ENCODE data around the gene TMEM92.
"Not testable (repeated sequence)": the region's sequence is repeated elsewhere in the genome, so short reads cannot be mapped to it uniquely, and the experiment has no call there.

Gene TMEM92

GRCh38 chr17:50276588-50277356 lies 2.5 kb downstream of the TMEM92 start:
- DNase-seq = no peak

GRCh38 chr17:50277357-50277754 lies 3.1 kb downstream of the TMEM92 start:
- DNase-seq = no peak

- DNase-seq = no peak
Measured at GRCh38 chr17:50278526-50279180, 4.4 kb downstream of the TMEM92 start.

GRCh38 chr17:50279181-50279526 lies 4.9 kb downstream of the TMEM92 start:
- DNase-seq = no peak

GRCh38 chr17:50279639-50280038 lies 5.4 kb downstream of the TMEM92 start:
- DNase-seq = no peak

- no peak for DNase-seq
Measured at GRCh38 chr17:50280068-50280467, 5.8 kb downstream of the TMEM92 start.

- DNase-seq = no peak
Measured at GRCh38 chr17:50280801-50281441, 6.7 kb downstream of the TMEM92 start.

- DNase-seq = no peak
Measured at GRCh38 chr17:50281739-50282401, 7.6 kb downstream of the TMEM92 start.

- DNase-seq = no peak
Measured at GRCh38 chr17:50283246-50283645, 9.0 kb downstream of the TMEM92 start.

GRCh38 chr17:50283714-50284113 lies 9.4 kb downstream of the TMEM92 start:
- no peak for DNase-seq

- no peak for DNase-seq
Measured at GRCh38 chr17:50285941-50286340, 11.7 kb downstream of the TMEM92 start.

GRCh38 chr17:50287302-50287701 lies 13.0 kb downstream of the TMEM92 start:
- not testable (repeated sequence) for DNase-seq

- no peak for DNase-seq
Measured at GRCh38 chr17:50288306-50288705, 14.0 kb downstream of the TMEM92 start.

- no peak for DNase-seq
Measured at GRCh38 chr17:50289278-50289677, 15.0 kb downstream of the TMEM92 start.

GRCh38 chr17:50289991-50290702 lies 15.9 kb downstream of the TMEM92 start:
- no peak for DNase-seq

- no peak for DNase-seq
Measured at GRCh38 chr17:50290933-50291332, 16.7 kb downstream of the TMEM92 start.

- no peak for DNase-seq
Measured at GRCh38 chr17:50292465-50292864, 18.2 kb downstream of the TMEM92 start.

- DNase-seq = no peak
Measured at GRCh38 chr17:50295021-50295420, 20.8 kb downstream of the TMEM92 start.

GRCh38 chr17:50297407-50297865 lies 23.2 kb downstream of the TMEM92 start:
- no peak for DNase-seq

GRCh38 chr17:50298018-50298417 lies 23.8 kb downstream of the TMEM92 start:
- DNase-seq = no peak

GRCh38 chr17:50299776-50300175 lies 25.5 kb downstream of the TMEM92 start:
- no peak for DNase-seq

GRCh38 chr17:50300824-50301223 lies 26.6 kb downstream of the TMEM92 start:
- DNase-seq = not testable (repeated sequence)
